ENCODE results near the gene SOD3.

- TF ChIP-seq POLR2AphosphoS5 (IDR thresholded peaks at IDR 0.05; ENCODE audit: low read depth, low read length), result no peak
- no peak for TF ChIP-seq TAF1 (IDR thresholded peaks at IDR 0.05; ENCODE audit: borderline replicate concordance, insufficient read depth, low read length)
Observed at GRCh38 chr4:24824720-24825119, 29.3 kb downstream of the SOD3 start.

Data from PFSK-1 (cell line).